HG03103 (cell line): ENCODE measurements around the gene RBM38.

ENCODE experiments used
- ATAC-seq: cut with Tn5 transposase; IDR thresholded peaks from one replicate; pipeline ENCODE4 v1.9.1; 2021; ENCODE audit warnings: low read depth; ENCODE audit not compliant: unreplicated experiment

RBM38 gene

DNA sequence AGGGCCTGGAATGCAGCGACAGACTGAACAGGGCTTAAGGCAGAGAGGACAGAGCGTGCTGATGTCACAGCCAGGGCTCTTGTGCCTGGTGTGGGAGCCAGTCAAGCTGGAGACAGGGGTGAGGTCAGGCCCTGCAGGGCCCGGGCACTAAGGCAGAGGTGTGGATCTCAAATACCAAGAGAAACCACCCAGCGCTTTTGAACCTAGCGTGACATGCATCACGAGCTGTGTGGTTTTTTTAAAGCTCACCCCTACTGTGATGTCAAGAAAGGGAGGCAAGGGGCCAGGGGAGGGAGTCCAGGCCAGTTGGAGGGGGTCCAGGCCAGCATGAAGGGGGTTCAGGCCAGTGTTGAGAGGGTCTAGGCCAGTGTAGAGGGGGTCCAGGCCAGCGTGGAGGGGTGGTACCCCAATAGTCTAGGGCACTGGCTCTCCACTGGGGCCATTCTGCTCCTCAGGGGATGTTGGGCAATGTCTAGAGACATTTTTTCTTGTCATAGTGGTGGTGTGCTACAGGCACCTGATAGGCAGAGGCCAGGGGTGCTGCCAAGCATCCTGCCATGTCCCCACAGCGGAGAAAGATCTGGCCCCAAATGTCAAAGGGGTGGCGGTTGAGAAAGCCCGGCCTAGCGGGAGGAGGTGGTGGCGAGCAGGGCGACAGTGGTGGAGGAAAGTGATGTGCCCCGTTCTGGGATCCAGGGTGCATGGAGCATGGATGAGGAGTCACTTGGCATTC is 42.6 kb downstream of the RBM38 start:
- ATAC-seq = no peak

DNA sequence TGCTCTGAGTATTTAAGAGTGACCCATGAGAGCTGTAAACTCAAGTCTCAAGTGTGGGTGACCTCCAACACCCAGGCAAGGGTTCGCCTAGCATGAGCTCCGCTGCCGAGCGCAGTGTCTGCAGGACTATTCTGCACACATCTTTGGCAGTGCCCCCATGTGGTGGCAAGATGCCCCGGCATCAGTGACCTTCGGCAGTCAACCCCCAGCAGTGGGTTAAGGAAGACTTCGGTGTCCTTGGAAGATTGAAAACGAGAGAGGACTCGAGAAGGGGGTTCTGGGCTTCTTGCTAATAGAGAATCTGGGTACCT is 43.1 kb downstream of the RBM38 start:
- ATAC-seq = no peak

GRCh38 chr20:57435105-57435497 is 43.9 kb downstream of the RBM38 start:
- ATAC-seq = no peak

DNA sequence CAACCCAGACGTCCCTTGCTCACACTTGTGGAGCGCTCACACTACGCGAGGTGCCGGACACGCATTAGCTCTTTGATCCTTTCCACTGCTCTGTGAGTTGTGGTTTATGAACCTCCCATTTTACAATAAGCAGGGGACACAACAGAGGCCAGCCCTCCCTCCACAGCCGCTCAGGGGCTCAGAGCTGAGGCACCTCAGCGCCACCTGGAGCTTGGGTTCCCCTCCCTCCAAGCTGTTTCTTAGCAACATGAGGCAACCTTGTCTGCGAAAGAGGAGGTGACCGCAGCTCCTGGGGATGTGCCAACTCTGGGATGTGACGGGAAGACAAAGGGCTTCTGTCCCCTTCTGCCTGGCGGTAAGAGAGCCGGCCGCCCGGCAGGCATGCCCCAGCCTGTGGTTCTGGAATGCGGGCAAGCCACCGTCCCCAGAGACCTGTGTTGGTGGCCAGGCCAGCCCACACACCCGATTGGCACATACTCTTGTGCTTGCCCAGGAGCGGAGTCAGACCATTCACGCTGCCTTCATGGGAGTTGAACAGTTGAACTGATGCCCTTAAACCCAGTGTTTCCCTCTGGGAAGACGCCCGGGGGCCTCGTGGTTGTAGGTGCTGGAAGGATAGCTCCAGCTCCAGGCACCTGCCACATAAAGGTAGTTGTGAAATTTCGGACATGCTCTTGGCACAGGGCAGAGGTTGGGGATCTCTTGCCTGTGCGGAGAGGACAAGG is 44.5 kb downstream of the RBM38 start:
- no peak for ATAC-seq

GRCh38 chr20:57436223-57436545 is 45.0 kb downstream of the RBM38 start:
- ATAC-seq = no peak

DNA sequence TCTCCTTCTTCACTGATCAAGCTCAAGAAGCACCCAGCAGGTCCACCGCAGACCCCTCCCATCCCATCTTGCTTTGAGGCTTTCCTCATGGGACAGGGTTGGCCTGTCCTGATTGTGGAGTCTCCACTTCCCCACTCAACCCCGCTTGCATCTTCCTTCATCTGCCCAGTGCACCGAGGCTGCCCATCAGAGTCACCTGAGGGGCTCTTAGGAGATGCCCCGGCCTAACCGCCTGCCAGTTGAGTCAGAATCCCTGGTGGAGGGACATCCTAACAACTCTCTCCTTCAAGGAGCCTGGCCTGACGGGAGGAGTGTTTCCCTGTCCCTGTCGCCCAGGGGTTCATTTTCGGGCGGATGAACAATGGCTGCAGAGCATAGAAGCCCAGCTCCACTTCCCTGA is 46.1 kb downstream of the RBM38 start:
- no peak for ATAC-seq

- no peak for ATAC-seq
Measured at GRCh38 chr20:57437672-57438330, 46.6 kb downstream of the RBM38 start.

DNA sequence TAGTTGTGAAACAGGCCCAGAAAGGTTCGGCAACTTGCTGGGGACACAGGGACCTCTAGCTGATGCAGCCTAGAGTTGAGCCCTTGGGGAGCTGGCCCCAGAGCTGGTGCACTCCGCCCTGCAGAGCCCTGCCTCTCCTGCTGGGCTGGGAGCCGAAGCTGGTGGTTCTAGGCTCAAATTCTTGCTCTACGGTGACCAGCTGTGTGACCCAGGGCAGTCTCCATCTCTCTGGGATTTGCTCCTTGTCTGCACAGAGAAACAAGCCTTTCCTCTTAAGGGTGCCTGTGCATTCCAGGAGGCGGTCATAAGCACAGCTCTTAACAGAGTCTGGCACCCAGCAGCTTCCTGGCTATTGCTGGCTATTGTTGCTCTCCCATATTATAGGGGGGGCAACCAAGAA is 47.4 kb downstream of the RBM38 start:
- ATAC-seq = no peak

GRCh38 chr20:57439432-57439831 is 48.2 kb downstream of the RBM38 start:
- no peak for ATAC-seq

GRCh38 chr20:57439993-57440392 is 48.8 kb downstream of the RBM38 start:
- ATAC-seq = no peak

DNA sequence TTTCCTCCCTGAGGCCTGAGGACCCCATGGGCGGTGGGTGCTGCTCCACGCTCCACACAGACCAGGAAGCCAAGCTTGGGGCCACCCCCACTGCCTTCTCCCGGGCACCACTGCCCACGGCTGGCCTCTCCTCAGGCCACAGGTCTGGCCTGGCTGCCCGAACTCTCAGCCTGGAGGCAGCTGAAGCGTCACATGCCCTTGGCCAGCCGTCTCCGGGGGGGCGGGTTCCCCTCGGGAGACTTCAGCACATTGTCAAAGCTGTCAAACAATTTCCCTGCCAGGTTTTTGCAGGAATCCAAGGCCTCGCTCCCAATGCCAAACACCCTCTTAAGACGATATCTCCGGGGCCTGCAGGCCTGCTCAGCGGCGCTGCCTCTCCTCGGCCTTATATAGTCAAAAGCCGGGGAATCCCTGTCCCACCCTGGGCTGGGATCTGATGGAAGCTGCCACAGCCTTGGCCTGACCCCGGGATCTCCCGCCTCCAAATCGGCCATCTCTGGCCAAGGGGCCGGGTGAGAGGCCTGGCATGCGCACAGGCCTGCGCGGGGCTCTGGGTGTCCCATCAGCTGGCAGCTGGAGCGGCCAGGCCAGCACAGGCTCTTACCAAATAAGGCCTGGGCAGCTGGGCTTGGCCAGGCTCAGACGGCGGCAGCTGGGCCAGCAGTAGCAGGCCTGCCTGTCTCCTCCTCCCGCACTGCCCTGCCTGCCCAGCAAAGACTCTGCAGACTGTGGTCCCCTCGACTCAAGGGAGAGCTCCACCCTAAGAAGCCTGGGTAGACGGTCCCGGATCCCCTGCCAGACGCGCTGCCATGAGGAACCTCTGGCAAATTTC is 49.7 kb downstream of the RBM38 start:
- no peak for ATAC-seq

DNA sequence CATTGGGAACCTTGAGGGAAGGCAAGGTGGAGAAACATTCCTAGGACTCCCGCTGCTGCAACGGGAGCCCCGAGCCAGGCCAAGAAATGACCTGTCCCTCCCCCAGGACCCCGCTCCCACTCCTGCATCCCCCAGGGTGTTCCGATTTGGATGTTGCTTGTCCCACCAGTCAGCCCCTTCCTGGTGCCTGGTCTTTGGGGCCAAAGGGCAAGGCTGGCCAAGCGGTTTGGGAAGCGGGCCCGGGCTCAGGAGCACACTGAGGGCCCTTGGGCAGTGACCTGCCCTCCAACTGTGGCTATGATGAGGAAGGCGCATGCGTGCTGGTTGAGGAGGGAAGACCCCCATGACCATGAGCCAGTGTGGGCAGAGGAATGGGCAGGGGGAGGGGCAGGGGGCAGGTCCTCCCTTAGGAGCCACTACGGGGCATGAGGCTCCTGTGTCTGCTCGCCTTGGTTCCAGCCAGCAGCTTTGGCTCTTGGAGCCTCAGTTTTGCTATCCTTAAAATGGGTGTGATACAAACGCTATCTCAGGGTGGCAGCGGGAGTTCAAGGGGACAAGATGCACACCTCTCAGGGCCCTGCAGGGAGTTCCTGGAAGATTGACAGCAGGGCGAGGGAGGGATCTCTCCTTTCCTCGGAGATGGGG is 50.4 kb downstream of the RBM38 start:
- ATAC-seq = no peak

- ATAC-seq = no peak
Measured at GRCh38 chr20:57442158-57442887, 51.1 kb downstream of the RBM38 start.

DNA sequence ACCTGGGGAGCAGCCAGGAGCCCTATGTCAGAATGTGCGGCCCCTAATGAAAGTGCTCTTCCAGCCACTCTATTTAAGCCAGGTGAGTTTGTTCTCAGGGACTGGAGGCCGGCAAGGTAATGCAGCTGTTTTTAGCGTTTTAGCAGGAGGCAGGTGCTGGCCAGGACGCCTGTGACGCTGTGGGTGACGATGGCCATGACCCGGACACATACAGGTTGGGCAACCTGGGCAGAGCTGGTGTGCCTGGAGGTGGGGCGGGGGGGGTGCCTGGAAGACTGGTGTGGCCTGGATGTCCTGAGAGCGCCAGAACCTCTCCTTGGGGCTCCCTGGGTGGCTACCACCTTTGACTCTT is 51.7 kb downstream of the RBM38 start:
- ATAC-seq = no peak

- no peak for ATAC-seq
Measured at GRCh38 chr20:57443349-57444265, 52.4 kb downstream of the RBM38 start.

- no peak for ATAC-seq
Measured at GRCh38 chr20:57444394-57445048, 53.3 kb downstream of the RBM38 start.

DNA sequence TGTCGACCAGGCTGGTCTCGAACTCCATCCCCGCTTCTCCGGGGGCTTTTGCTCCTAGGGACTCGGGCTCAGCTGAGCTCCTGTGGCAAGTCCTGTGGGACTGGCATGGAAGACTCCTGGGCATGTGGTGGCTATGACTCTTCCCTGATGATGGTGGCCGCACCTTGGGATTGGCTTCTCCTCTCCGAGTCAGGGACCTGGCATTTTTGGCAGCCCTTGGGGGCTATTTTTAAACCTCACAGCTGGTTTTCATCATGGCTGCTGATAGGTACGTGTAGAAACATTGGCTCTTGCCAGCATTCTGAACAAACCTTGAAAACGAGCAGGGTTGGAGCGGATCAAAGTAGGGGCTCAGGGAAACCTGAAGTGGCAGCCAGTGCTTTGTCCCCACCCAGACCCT is 54.1 kb downstream of the RBM38 start:
- ATAC-seq = no peak

- ATAC-seq = no peak
Measured at GRCh38 chr20:57445774-57446173, 54.6 kb downstream of the RBM38 start.
